ENCODE data around the gene PBX1. TPM values are rescaled to one million over a fixed set of nuclear protein-coding genes. Genes with fewer than 3 reads are reported as not detected.

Gene PBX1
- total and polyA plus RNA-seq, 2 of the 4 experiments (the other 2 are of a cell fraction), result 13.9 to 17.9 TPM

GRCh38 chr1:164562061-164562460 lies 3.1 kb downstream of the PBX1 start:
- no peak for TF ChIP-seq SMC3 (IDR thresholded peaks at IDR 0.05; ENCODE audit: low read depth, low read length)
- TF ChIP-seq ELK1 (IDR thresholded peaks at IDR 0.05; ENCODE audit: borderline replicate concordance, low read depth, low read length), result no peak
- TF ChIP-seq CHD1 (IDR thresholded peaks at IDR 0.05; ENCODE audit: low read depth, low read length), result no peak
- no peak for TF ChIP-seq BHLHE40 (IDR thresholded peaks at IDR 0.05; ENCODE audit: low read depth, low read length)
- TF ChIP-seq FOS (IDR thresholded peaks at IDR 0.05; ENCODE audit: low read depth, low read length), result no peak
- no peak for TF ChIP-seq USF2 (IDR thresholded peaks at IDR 0.05; ENCODE audit: low read depth, low read length)
- no peak for TF ChIP-seq RCOR1 (IDR thresholded peaks at IDR 0.05; ENCODE audit: insufficient replicate concordance, low read length)
- TF ChIP-seq CEBPB (IDR thresholded peaks at IDR 0.05; ENCODE audit: low read depth, low read length), result no peak
- TF ChIP-seq POLR2A (IDR thresholded peaks at IDR 0.05; ENCODE audit: low read depth, low read length), result no peak
- no peak for TF ChIP-seq NFE2L2 (IDR thresholded peaks at IDR 0.05; ENCODE audit: low read depth, low read length)
- no peak for TF ChIP-seq MXI1 (IDR thresholded peaks at IDR 0.05; ENCODE audit: borderline replicate concordance, low read depth, low read length)
- no peak for TF ChIP-seq RFX5 (IDR thresholded peaks at IDR 0.05; ENCODE audit: low read depth, low read length)
- TF ChIP-seq MAFK (IDR thresholded peaks at IDR 0.05; ENCODE audit: low read depth, low read length), result no peak
- TF ChIP-seq MAZ (IDR thresholded peaks at IDR 0.05; ENCODE audit: borderline replicate concordance, low read depth, low read length), result no peak
- TF ChIP-seq RAD21 (IDR thresholded peaks at IDR 0.05; ENCODE audit: low read length), result no peak
- TF ChIP-seq CTCF (conservative IDR thresholded peaks at IDR 0.05; ENCODE audit: low read depth, low read length), result no peak
- Histone ChIP-seq H3K18ac (ENCODE audit: low read depth, low read length) (no peak overlapping the region), H2BK120ac (ENCODE audit: low read depth, low read length) (no peak overlapping the region), H2BK15ac (ENCODE audit: low read depth, low read length) (no peak overlapping the region), H3K4me2 (ENCODE audit: low read depth, low read length) (peak overlapping the region; percentile 100), H2BK5ac (ENCODE audit: low read depth, low read length, poor library complexity, severe bottlenecking) (peak overlapping the region; percentile 1), H3K23ac (ENCODE audit: low read depth, low read length) (peak overlapping the region; percentile 50; the same call in 1 of the 2 replicates), H3K9ac (ENCODE audit: low read depth, low read length) (peak overlapping the region; percentile 75; the same call in 1 of the 2 replicates), H3K4ac (ENCODE audit: low read depth, low read length) (no peak overlapping the region), H3K79me1 (ENCODE audit: low read depth in 1 of 2, low read length in 2 of 2) (peaks cover 0 to 7% of the 10 kb centered on the region in 2 experiments; a peak in 2 of 4 replicates), H3K56ac (ENCODE audit: extremely low read depth, insufficient read depth, low read length) (no peak overlapping the region), H3K14ac (replicated peaks; ENCODE audit: low read depth, low read length) (no peak overlapping the region), H3K27ac (ENCODE audit: insufficient read depth, low read length) (no peak overlapping the region), H2AK5ac (ENCODE audit: low read depth, low read length) (no peak overlapping the region), H3K9me3 (ENCODE audit: control insufficient read depth, insufficient read depth, low read length) (no peaks in the 10 kb centered on the region), H3K4me3 (ENCODE audit: insufficient read depth, low read depth, low read length) (peak overlapping the region; percentile 75), H4K8ac (ENCODE audit: low read depth in 2 of 2, low read length in 2 of 2) (no peak overlapping the region), H3K9me1 (ENCODE audit: insufficient read depth, low read length) (no peaks in the 10 kb centered on the region), H3K36me3 (ENCODE audit: control insufficient read depth, insufficient read depth, low read length) (no peaks in the 10 kb centered on the region), H3K4me1 (ENCODE audit: control insufficient read depth, insufficient read depth, low read length) (peaks cover 3% of the 10 kb centered on the region), H2AFZ (replicated peaks; ENCODE audit: low read length, poor library complexity) (no peak overlapping the region), H4K20me1 (ENCODE audit: insufficient read depth, low read length) (no peaks in the 10 kb centered on the region), H4K91ac (ENCODE audit: insufficient read depth, low read depth, low read length) (no peak overlapping the region), H2BK20ac (ENCODE audit: low read depth, low read length) (no peak overlapping the region), H3K27me3 (ENCODE audit: control insufficient read depth, insufficient read depth, low read length) (no peaks in the 10 kb centered on the region), H2AK9ac (replicated peaks; ENCODE audit: low read depth, low read length, poor library complexity) (no peak overlapping the region), H4K5ac (ENCODE audit: low read depth, low read length) (no peak overlapping the region)
- in situ Hi-C loops (cut with MboI; ENCODE audit: low sequenced_read_pairs), result loop anchor here (10.0 kb wide), 1 partner anchor 223 kb away; no protein-coding TSS in a partner anchor
- no peak for ATAC-seq (ENCODE audit: low read depth)
- BruUV-seq (replicated peaks), result no TSS peak
- ChIA-PET POLR2A (ENCODE audit: unreplicated experiment) (interaction anchor here (0.6 kb wide), 1 partner anchor 1994 kb away, joined by 3 read pairs; no protein-coding TSS in a partner anchor), CTCF (interaction anchor here (0.9 kb wide), 1 partner anchor 217 kb away, joined by 3 read pairs; no protein-coding TSS in a partner anchor)
- dilution Hi-C loops (cut with HindIII; ENCODE audit: low sequenced_read_pairs, unreplicated experiment), result no loop called here
- intact Hi-C loops (cut with micrococcal nuclease), result no loop called here
- DNase-seq, result no peak
